ENCODE results near the gene LMAN2L. TPM values are rescaled to one million over a fixed set of nuclear protein-coding genes. Genes with fewer than 3 reads are reported as not detected.

The LMAN2L gene
- total RNA-seq, 1 experiment from 2014 or later, result 24.0 TPM

- Histone ChIP-seq H3K27me3 (replicated peaks; ENCODE audit: insufficient read depth, low read depth, low read length, poor library complexity) (no peaks in the 10 kb centered on the region), H3K27ac (ENCODE audit: low read depth, low read length, poor library complexity, severe bottlenecking) (no peak overlapping the region), H3K36me3 (ENCODE audit: insufficient read depth, low read length, poor library complexity, severe bottlenecking) (no peaks in the 10 kb centered on the region), H3K9me3 (ENCODE audit: low read depth, low read length, poor library complexity, severe bottlenecking) (no peaks in the 10 kb centered on the region), H3K4me3 (ENCODE audit: low read depth, low read length, poor library complexity, severe bottlenecking) (no peak overlapping the region), H3K4me1 (ENCODE audit: insufficient read depth, low read length, poor library complexity, severe bottlenecking) (no peaks in the 10 kb centered on the region)
- no TSS peak for BruUV-seq (replicated peaks)
- TF ChIP-seq CTCF (conservative IDR thresholded peaks at IDR 0.05; ENCODE audit: low read depth, low read length), result no peak
- no peak for TF ChIP-seq EZH2 (IDR thresholded peaks at IDR 0.05; ENCODE audit: borderline replicate concordance, low read depth, low read length, poor library complexity, severe bottlenecking)
- POLR2A ChIA-PET (ENCODE audit: low non-redundant PET), result no interaction called here
- intact Hi-C loops (cut with micrococcal nuclease; ENCODE audit: unreplicated experiment), result no loop called here
- no peak for DNase-seq (ENCODE audit: low spot score)
- CTCF ChIA-PET, result no interaction called here
Measured at GRCh38 chr2:96680561-96681141, 59.2 kb downstream of the LMAN2L start.

- BruUV-seq (replicated peaks), result no TSS peak
- H3K4me3 ChIP-seq (ENCODE audit: low read depth, low read length, poor library complexity, severe bottlenecking), result no peak overlapping the region
- TF ChIP-seq EZH2 (IDR thresholded peaks at IDR 0.05; ENCODE audit: borderline replicate concordance, low read depth, low read length, poor library complexity, severe bottlenecking) (no peak), CTCF (conservative IDR thresholded peaks at IDR 0.05; ENCODE audit: low read depth, low read length) (no peak)
- DNase-seq (ENCODE audit: low spot score), result no peak
- intact Hi-C loops (cut with micrococcal nuclease; ENCODE audit: unreplicated experiment), result no loop called here
- no peak overlapping the region for H3K27ac ChIP-seq (ENCODE audit: low read depth, low read length, poor library complexity, severe bottlenecking)
- POLR2A ChIA-PET (ENCODE audit: low non-redundant PET), result no interaction called here
- H3K4me1 ChIP-seq (ENCODE audit: insufficient read depth, low read length, poor library complexity, severe bottlenecking), result no peaks in the 10 kb centered on the region
- CTCF ChIA-PET, result no interaction called here
- no peaks in the 10 kb centered on the region for H3K27me3 ChIP-seq (replicated peaks; ENCODE audit: insufficient read depth, low read depth, low read length, poor library complexity)
- H3K9me3 ChIP-seq (ENCODE audit: low read depth, low read length, poor library complexity, severe bottlenecking), result no peaks in the 10 kb centered on the region
- H3K36me3 ChIP-seq (ENCODE audit: insufficient read depth, low read length, poor library complexity, severe bottlenecking), result no peaks in the 10 kb centered on the region
Measured at GRCh38 chr2:96679848-96680247, 60.0 kb downstream of the LMAN2L start.

GRCh38 chr2:96669539-96670215, 70.2 kb downstream of the LMAN2L start:
- TF ChIP-seq EZH2 (IDR thresholded peaks at IDR 0.05; ENCODE audit: borderline replicate concordance, low read depth, low read length, poor library complexity, severe bottlenecking) (no peak), CTCF (conservative IDR thresholded peaks at IDR 0.05; ENCODE audit: low read depth, low read length) (no peak)
- BruUV-seq (replicated peaks), result no TSS peak
- no peaks in the 10 kb centered on the region for H3K27me3 ChIP-seq (replicated peaks; ENCODE audit: insufficient read depth, low read depth, low read length, poor library complexity)
- H3K9me3 ChIP-seq (ENCODE audit: low read depth, low read length, poor library complexity, severe bottlenecking), result no peaks in the 10 kb centered on the region
- ChIA-PET CTCF (no interaction called here), POLR2A (ENCODE audit: low non-redundant PET) (no interaction called here)
- H3K4me3 ChIP-seq (ENCODE audit: low read depth, low read length, poor library complexity, severe bottlenecking), result no peak overlapping the region
- peaks cover 19% of the 10 kb centered on the region for H3K4me1 ChIP-seq (ENCODE audit: insufficient read depth, low read length, poor library complexity, severe bottlenecking)
- no peak overlapping the region for H3K27ac ChIP-seq (ENCODE audit: low read depth, low read length, poor library complexity, severe bottlenecking)
- DNase-seq (ENCODE audit: low spot score), result no peak
- intact Hi-C loops (cut with micrococcal nuclease; ENCODE audit: unreplicated experiment), result no loop called here
- no peaks in the 10 kb centered on the region for H3K36me3 ChIP-seq (ENCODE audit: insufficient read depth, low read length, poor library complexity, severe bottlenecking)

All from A673 (cell line).